NB4 (cell line): ENCODE results near the gene MRPL54.

Experiments
- CTCF ChIP-seq: IDR thresholded peaks from one replicate; pipeline ENCODE4 v1.5.1; 2012; ENCODE audit warnings: low read depth, low read length
- POLR2A ChIP-seq: IDR thresholded peaks from 2 replicates; pipeline ENCODE4 v1.6.1; 2011; ENCODE audit warnings: mild to moderate bottlenecking; ENCODE audit not compliant: insufficient read length; ENCODE audit errors: extremely low read depth
- TF ChIP-seq, protein P1 (sequence below): IDR thresholded peaks from 2 replicates; pipeline ENCODE4 v1.6.1; 2011; ENCODE audit warnings: low read depth, low read length

DNA sequence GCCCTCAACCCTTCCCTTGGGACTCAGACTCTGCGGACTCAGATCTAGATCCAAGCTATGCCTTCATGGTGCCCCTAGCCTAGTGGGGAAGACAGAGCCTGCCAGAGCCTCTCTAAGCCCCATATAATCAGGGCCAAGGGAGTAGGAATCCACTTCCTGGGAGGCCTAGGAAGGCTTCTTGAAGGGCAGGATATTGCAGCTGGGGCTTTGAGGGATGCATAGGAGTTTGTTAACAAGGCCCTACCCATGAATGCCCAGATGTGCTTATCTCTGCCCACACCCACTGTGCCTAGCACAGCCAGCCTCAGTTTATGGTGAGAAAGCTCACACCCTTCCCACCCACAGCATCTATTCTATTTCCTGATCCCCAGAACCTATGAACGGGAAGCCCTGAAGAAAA lies 12.3 kb upstream of the MRPL54 start:
- no peak for TF ChIP-seq POLR2A
- no peak for TF ChIP-seq CTCF
- TF ChIP-seq, protein P1, sequence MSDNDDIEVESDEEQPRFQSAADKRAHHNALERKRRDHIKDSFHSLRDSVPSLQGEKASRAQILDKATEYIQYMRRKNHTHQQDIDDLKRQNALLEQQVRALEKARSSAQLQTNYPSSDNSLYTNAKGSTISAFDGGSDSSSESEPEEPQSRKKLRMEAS, result no peak
